Measurements from ENCODE around the gene NPR2.

Gene NPR2

GRCh38 chr9:35834260-35835215, 43.1 kb downstream of the NPR2 start:
- FAIRE-seq: no peak

- no peak for FAIRE-seq
Measured at GRCh38 chr9:35835216-35835632, 43.8 kb downstream of the NPR2 start.

- FAIRE-seq: no peak
Measured at GRCh38 chr9:35835766-35836165, 44.4 kb downstream of the NPR2 start.

GRCh38 chr9:35836595-35836994, 45.2 kb downstream of the NPR2 start:
- no peak for FAIRE-seq

GRCh38 chr9:35839926-35840325, 48.5 kb downstream of the NPR2 start:
- FAIRE-seq: no peak

- no peak for FAIRE-seq
Measured at GRCh38 chr9:35840881-35841644, 49.7 kb downstream of the NPR2 start.

- FAIRE-seq: no peak
Measured at GRCh38 chr9:35841645-35841900, 50.2 kb downstream of the NPR2 start.

- FAIRE-seq: no peak
Measured at GRCh38 chr9:35842020-35842745, 50.8 kb downstream of the NPR2 start.

- FAIRE-seq: no peak
Measured at GRCh38 chr9:35842795-35843194, 51.4 kb downstream of the NPR2 start.

GRCh38 chr9:35844628-35845270, 53.4 kb downstream of the NPR2 start:
- no peak for FAIRE-seq

GRCh38 chr9:35845824-35846771, 54.7 kb downstream of the NPR2 start:
- no peak for FAIRE-seq

- no peak for FAIRE-seq
Measured at GRCh38 chr9:35847792-35848572, 56.6 kb downstream of the NPR2 start.

GRCh38 chr9:35852267-35852815, 61.0 kb downstream of the NPR2 start:
- FAIRE-seq: no peak

GRCh38 chr9:35852876-35853865, 61.8 kb downstream of the NPR2 start:
- no peak for FAIRE-seq

- FAIRE-seq: no peak
Measured at GRCh38 chr9:35854091-35854762, 62.8 kb downstream of the NPR2 start.

GRCh38 chr9:35856206-35856605, 64.8 kb downstream of the NPR2 start:
- FAIRE-seq: no peak

GRCh38 chr9:35856882-35857281, 65.5 kb downstream of the NPR2 start:
- FAIRE-seq: no peak

GRCh38 chr9:35858458-35858857, 67.1 kb downstream of the NPR2 start:
- no peak for FAIRE-seq
